MM.1S (cell line): ENCODE data around the gene PAM16.

Experiments
- CTCF ChIP-seq: fragments of 300-600 bp; sonication (generic); IDR thresholded peaks from 2 replicates; pipeline ENCODE4 v1.5.1; 2016; ENCODE audit warnings: antibody characterized with exemption, low read length, mixed read lengths
- EZH2 ChIP-seq: fragments of 300-600 bp; sonication (generic); optimal IDR thresholded peaks from 2 replicates; pipeline ENCODE3; 2017; ENCODE audit warnings: low read depth, mild to moderate bottlenecking, antibody characterized with exemption, low read length, mixed read lengths

GRCh38 chr16:4323845-4324488 is 27.2 kb downstream of the PAM16 start:
- no peak for TF ChIP-seq CTCF
- TF ChIP-seq EZH2: no peak
